ENCODE data around the gene RNF220.
"Not testable (repeated sequence)": the region's sequence is repeated elsewhere in the genome, so short reads cannot be mapped to it uniquely, and the experiment has no call there.

Gene RNF220

DNA sequence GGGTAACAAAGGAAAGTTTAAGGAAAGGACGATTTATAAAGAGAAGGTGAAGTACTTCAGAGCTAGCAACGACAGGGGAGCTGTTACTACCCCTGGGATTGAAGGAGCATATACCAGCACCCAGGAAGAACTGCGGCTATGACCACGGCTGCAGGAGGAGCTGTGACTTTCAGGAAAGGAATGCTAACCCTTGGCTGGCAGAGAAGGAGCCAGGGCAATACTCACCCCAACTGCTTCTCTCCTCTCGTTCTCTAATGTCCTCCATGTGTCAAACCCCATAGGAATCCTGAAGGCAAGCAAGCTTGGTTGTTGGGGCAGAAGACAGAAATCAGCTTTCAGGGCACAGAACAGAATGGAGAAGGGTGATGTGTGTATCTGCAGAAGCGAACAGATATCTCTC lies 148.7 kb downstream of the RNF220 start:
- H3K4me1 ChIP-seq (ENCODE audit: control insufficient read depth, insufficient read depth, low read length) = peaks cover 4% of the 10 kb centered on the region
- H3K27ac ChIP-seq (ENCODE audit: low read length) = no peak overlapping the region
- H3K36me3 ChIP-seq (ENCODE audit: control insufficient read depth, insufficient read depth, low read length) = no peaks in the 10 kb centered on the region
- no peak for DNase-seq (ENCODE audit: low read depth, low spot score)
- no peak overlapping the region for H3K4me3 ChIP-seq (ENCODE audit: low read length)
- WGBS (ENCODE audit: insufficient coverage, insufficient read length) = no CpG with 5 or more reads among the region's 6 CpGs
- no peaks in the 10 kb centered on the region for H3K27me3 ChIP-seq (ENCODE audit: control insufficient read depth, insufficient read depth, low read length)
- no peaks in the 10 kb centered on the region for H3K9me3 ChIP-seq (ENCODE audit: control insufficient read depth, insufficient read depth, low read length)

DNA sequence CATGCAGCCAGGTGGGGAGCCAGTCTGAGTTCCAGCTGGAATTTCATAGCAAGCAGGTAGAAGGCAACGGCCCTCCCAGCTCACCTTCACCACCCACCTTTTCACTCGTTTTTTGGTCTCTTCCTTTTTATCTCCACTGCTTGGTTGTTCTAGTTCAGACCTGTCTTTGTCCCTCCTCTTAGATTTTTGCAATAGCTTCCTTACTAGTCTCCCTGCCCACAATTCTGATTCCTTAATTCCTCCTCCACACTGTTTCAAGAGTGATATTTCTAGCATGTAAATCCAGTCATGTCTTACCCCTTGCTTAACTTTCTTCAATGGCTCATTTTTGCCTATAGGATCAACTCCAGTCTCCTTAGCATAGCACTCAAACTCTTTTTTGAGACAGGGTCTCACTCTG lies 149.7 kb downstream of the RNF220 start:
- WGBS (ENCODE audit: insufficient coverage, insufficient read length) = no CpG with 5 or more reads among the region's 2 CpGs
- no peak overlapping the region for H3K4me3 ChIP-seq (ENCODE audit: low read length)
- H3K27me3 ChIP-seq (ENCODE audit: control insufficient read depth, insufficient read depth, low read length) = no peaks in the 10 kb centered on the region
- H3K36me3 ChIP-seq (ENCODE audit: control insufficient read depth, insufficient read depth, low read length) = no peaks in the 10 kb centered on the region
- DNase-seq (ENCODE audit: low read depth, low spot score) = no peak
- no peak overlapping the region for H3K27ac ChIP-seq (ENCODE audit: low read length)
- H3K4me1 ChIP-seq (ENCODE audit: control insufficient read depth, insufficient read depth, low read length) = peaks cover 4% of the 10 kb centered on the region
- H3K9me3 ChIP-seq (ENCODE audit: control insufficient read depth, insufficient read depth, low read length) = no peaks in the 10 kb centered on the region

DNA sequence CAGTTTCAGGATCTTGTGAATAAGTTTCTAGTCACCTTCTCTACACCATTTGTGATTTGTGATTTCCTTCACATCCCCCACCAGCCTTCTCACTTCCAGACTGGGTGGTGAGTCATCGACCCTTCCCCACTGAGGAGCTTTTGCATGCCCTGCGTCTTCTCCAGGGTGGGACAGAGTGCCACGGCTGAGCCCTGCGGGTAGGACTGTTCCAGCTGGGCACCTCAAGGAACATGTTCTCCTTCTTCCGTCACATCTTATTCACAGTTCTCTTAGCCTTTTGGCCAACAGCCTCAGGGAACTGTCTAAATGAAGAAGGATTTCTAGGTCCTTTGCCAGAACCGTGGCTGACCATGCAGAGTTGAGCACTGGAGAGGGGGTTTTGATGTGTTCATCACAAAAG lies 152.7 kb downstream of the RNF220 start:
- Histone ChIP-seq H3K27ac (ENCODE audit: low read length) (no peak overlapping the region), H3K4me1 (ENCODE audit: control insufficient read depth, insufficient read depth, low read length) (peaks cover 4% of the 10 kb centered on the region), H3K4me3 (ENCODE audit: low read length) (no peak overlapping the region), H3K9me3 (ENCODE audit: control insufficient read depth, insufficient read depth, low read length) (no peaks in the 10 kb centered on the region), H3K36me3 (ENCODE audit: control insufficient read depth, insufficient read depth, low read length) (no peaks in the 10 kb centered on the region), H3K27me3 (ENCODE audit: control insufficient read depth, insufficient read depth, low read length) (no peaks in the 10 kb centered on the region)
- no peak for DNase-seq (ENCODE audit: low read depth, low spot score)
- no CpG with 5 or more reads among the region's 6 CpGs for WGBS (ENCODE audit: insufficient coverage, insufficient read length)

DNA sequence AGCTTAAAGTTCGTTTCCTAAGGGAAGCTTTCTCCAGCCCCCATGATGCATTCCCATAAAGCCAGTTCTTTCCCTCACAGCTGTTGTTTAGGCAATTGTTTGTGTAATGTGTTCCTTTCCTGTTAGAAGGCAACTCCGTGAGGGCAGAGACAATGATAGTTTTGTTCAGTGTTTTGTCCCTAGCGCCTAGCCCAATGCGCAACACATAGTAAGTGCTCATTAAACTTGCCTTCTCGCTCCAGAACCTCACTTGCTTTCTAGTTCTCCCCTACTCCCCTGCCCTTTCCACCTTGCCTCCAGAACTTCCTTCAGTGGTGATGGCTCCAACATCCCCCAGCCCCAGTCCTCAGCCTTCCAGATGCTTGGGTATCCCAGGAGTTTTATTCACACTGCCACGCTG lies 153.8 kb downstream of the RNF220 start:
- no CpG with 5 or more reads among the region's 6 CpGs for WGBS (ENCODE audit: insufficient coverage, insufficient read length)
- H3K36me3 ChIP-seq (ENCODE audit: control insufficient read depth, insufficient read depth, low read length) = no peaks in the 10 kb centered on the region
- H3K4me3 ChIP-seq (ENCODE audit: low read length) = no peak overlapping the region
- no peak overlapping the region for H3K27ac ChIP-seq (ENCODE audit: low read length)
- H3K27me3 ChIP-seq (ENCODE audit: control insufficient read depth, insufficient read depth, low read length) = no peaks in the 10 kb centered on the region
- DNase-seq (ENCODE audit: low read depth, low spot score) = no peak
- H3K4me1 ChIP-seq (ENCODE audit: control insufficient read depth, insufficient read depth, low read length) = peaks cover 4% of the 10 kb centered on the region
- H3K9me3 ChIP-seq (ENCODE audit: control insufficient read depth, insufficient read depth, low read length) = no peaks in the 10 kb centered on the region

DNA sequence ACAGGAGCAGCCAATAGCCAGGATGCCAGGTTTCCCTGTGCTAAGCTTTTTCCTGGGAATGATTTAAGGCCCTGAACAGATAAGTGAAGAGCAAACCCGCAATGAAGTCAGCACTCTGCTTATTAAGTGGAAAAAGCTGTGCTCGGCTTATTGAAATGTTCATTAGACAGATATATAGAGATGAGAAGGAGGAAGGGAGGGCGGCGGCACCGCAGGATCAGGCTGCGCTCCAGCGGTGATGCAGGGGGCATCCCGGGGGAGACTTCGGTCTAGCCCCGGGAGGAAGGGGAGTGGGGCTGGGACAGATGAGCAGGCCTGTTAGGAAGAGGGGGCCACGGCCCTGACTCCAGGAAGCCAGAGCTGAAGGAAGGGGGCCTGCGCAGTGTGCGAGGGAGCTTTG lies 154.3 kb downstream of the RNF220 start:
- H3K36me3 ChIP-seq (ENCODE audit: control insufficient read depth, insufficient read depth, low read length) = no peaks in the 10 kb centered on the region
- DNase-seq (ENCODE audit: low read depth, low spot score) = no peak
- no peak overlapping the region for H3K27ac ChIP-seq (ENCODE audit: low read length)
- peaks cover 2% of the 10 kb centered on the region for H3K4me1 ChIP-seq (ENCODE audit: control insufficient read depth, insufficient read depth, low read length)
- H3K27me3 ChIP-seq (ENCODE audit: control insufficient read depth, insufficient read depth, low read length) = no peaks in the 10 kb centered on the region
- H3K4me3 ChIP-seq (ENCODE audit: low read length) = no peak overlapping the region
- WGBS (ENCODE audit: insufficient coverage, insufficient read length) = no CpG with 5 or more reads among the region's 13 CpGs
- H3K9me3 ChIP-seq (ENCODE audit: control insufficient read depth, insufficient read depth, low read length) = no peaks in the 10 kb centered on the region

DNA sequence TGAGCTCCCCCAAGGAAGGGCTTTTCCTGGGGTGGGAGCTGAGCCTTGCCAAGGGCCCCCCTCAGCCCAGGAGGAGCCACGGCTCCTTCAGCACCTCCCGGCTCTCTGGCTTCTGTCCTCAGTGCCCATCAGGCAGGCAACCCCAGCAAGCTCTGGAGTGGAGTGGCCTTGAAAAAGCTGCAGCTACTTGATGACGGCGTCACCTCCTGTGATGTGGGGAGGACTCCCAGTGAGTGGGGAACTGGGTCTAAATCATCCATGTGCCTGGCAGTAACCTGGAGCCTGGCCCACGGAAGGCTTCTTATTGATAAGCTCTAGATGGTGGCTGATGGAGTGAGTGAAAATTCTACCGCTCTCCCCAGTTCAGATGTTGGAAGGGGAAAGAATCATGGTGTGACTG lies 154.9 kb downstream of the RNF220 start:
- Histone ChIP-seq H3K4me1 (ENCODE audit: control insufficient read depth, insufficient read depth, low read length) (peaks cover 2% of the 10 kb centered on the region), H3K9me3 (ENCODE audit: control insufficient read depth, insufficient read depth, low read length) (no peaks in the 10 kb centered on the region), H3K27me3 (ENCODE audit: control insufficient read depth, insufficient read depth, low read length) (no peaks in the 10 kb centered on the region), H3K36me3 (ENCODE audit: control insufficient read depth, insufficient read depth, low read length) (no peaks in the 10 kb centered on the region), H3K27ac (ENCODE audit: low read length) (no peak overlapping the region), H3K4me3 (ENCODE audit: low read length) (no peak overlapping the region)
- no peak for DNase-seq (ENCODE audit: low read depth, low spot score)
- no CpG with 5 or more reads among the region's 6 CpGs for WGBS (ENCODE audit: insufficient coverage, insufficient read length)

DNA sequence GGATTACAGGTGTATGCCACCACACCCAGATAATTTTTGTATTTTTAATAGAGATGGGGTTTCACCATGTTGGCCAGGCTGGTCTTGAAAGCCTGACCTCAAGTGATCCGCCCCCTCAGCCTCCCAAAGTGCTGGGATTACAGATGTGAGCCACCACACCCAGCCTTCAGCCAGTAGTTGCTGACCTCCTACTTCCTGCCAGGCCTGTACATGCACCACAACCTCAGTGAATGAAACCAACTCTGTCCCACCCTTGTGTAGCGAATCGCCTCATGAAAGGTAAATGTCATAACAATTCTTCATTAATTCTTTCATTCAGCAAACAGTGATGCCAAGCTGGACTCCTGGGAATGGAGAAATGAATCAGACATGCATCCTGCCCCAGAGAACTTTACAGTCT lies 155.6 kb downstream of the RNF220 start:
- H3K36me3 ChIP-seq (ENCODE audit: control insufficient read depth, insufficient read depth, low read length); H3K27me3 ChIP-seq (ENCODE audit: control insufficient read depth, insufficient read depth, low read length); H3K4me1 ChIP-seq (ENCODE audit: control insufficient read depth, insufficient read depth, low read length); H3K4me3 ChIP-seq (ENCODE audit: low read length); H3K27ac ChIP-seq (ENCODE audit: low read length); DNase-seq (ENCODE audit: low read depth, low spot score); H3K9me3 ChIP-seq (ENCODE audit: control insufficient read depth, insufficient read depth, low read length): not testable (repeated sequence)
- WGBS (ENCODE audit: insufficient coverage, insufficient read length) = no CpG with 5 or more reads among the region's 3 CpGs

DNA sequence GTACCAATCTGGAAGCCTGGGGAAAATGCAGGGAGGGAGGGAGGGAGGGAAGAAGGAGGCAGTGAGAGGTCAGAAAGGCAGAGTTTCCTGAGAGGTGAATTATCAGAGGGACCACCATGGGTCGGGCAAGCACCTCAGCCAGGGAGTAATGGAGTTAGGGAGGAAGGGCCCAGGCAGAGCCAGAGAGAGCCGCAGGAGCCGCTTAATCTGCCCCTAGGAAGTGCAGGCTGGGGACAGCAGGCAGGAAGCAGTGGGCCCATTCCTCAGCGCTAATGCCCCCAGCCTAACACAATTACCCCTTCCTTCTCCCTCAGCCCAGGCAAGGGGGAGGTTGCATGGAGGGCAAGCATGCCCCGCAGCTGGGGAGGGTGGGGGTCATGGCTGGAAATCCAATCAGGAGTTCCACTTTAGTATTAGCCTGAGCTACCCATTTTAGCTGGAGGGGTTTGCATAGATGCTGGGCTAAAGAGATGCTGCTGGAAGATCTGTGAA lies 160.2 kb downstream of the RNF220 start:
- no peaks in the 10 kb centered on the region for H3K4me1 ChIP-seq (ENCODE audit: control insufficient read depth, insufficient read depth, low read length)
- H3K4me3 ChIP-seq (ENCODE audit: low read length) = no peak overlapping the region
- no peak overlapping the region for H3K27ac ChIP-seq (ENCODE audit: low read length)
- no peaks in the 10 kb centered on the region for H3K27me3 ChIP-seq (ENCODE audit: control insufficient read depth, insufficient read depth, low read length)
- no peaks in the 10 kb centered on the region for H3K9me3 ChIP-seq (ENCODE audit: control insufficient read depth, insufficient read depth, low read length)
- WGBS (ENCODE audit: insufficient coverage, insufficient read length) = no CpG with 5 or more reads among the region's 5 CpGs
- H3K36me3 ChIP-seq (ENCODE audit: control insufficient read depth, insufficient read depth, low read length) = no peaks in the 10 kb centered on the region
- no peak for DNase-seq (ENCODE audit: low read depth, low spot score)

DNA sequence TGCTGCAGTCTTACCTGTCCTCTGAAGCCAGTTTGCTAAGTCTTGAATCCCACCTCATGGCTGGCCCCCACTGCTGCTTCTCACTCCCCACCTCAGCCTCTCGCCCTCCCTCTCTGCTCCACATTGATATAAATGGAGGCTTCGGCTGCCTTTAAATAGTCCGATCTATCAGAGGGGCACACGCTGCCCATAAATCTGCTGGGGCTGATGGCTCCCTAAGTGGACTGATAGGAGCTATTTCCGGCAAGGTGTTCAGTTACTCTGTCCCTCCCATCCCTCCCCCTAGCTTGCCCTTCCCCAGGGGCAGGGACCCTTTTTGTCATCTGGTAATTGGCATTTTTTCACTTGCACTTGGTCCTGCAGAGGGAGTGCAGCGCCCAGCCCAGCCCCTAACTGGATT lies 160.8 kb downstream of the RNF220 start:
- no peaks in the 10 kb centered on the region for H3K9me3 ChIP-seq (ENCODE audit: control insufficient read depth, insufficient read depth, low read length)
- no peaks in the 10 kb centered on the region for H3K4me1 ChIP-seq (ENCODE audit: control insufficient read depth, insufficient read depth, low read length)
- DNase-seq (ENCODE audit: low read depth, low spot score) = no peak
- WGBS (ENCODE audit: insufficient coverage, insufficient read length) = no CpG with 5 or more reads among the region's 6 CpGs
- no peaks in the 10 kb centered on the region for H3K27me3 ChIP-seq (ENCODE audit: control insufficient read depth, insufficient read depth, low read length)
- H3K27ac ChIP-seq (ENCODE audit: low read length) = no peak overlapping the region
- H3K36me3 ChIP-seq (ENCODE audit: control insufficient read depth, insufficient read depth, low read length) = no peaks in the 10 kb centered on the region
- H3K4me3 ChIP-seq (ENCODE audit: low read length) = no peak overlapping the region

DNA sequence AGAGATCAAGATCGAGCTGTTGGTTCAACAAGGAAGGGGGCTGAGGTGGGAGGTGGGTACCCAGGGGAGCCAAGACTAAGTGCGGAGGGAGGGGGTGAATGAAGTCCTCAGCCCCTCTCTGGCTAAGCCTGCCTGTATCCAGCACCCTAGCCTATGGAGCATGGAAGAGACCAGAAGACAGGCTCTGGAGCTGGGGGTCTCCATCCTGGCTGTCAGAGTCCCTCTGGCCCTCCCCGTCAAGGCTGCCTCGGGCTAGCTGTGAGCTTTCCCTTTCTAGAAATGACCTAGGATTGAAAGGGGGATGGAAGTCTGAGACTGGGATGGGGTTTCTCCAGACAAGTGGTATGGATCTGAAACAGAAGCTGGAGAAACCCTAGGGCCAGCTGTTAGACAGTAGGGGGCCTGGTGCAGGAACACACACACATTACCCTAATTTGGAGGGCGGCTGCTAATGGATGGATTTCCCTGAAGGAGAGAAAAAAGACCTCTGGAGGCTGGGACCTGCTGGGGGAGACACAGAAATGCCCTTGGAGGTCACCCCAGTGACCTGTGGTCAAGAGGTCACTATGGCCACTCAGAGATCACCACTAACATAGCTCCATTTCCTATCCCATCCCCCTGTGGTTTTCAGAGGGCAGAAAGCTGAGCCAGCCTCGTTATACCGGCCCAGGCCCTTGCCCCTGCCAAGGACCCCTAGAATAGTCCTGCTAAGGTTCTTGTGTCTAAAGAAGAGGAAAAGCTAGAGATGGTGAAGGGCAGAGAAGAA lies 161.4 kb downstream of the RNF220 start:
- H3K27me3 ChIP-seq (ENCODE audit: control insufficient read depth, insufficient read depth, low read length) = no peaks in the 10 kb centered on the region
- H3K4me3 ChIP-seq (ENCODE audit: low read length) = no peak overlapping the region
- WGBS (ENCODE audit: insufficient coverage, insufficient read length) = no CpG with 5 or more reads among the region's 7 CpGs
- H3K9me3 ChIP-seq (ENCODE audit: control insufficient read depth, insufficient read depth, low read length) = no peaks in the 10 kb centered on the region
- no peak for DNase-seq (ENCODE audit: low read depth, low spot score)
- H3K36me3 ChIP-seq (ENCODE audit: control insufficient read depth, insufficient read depth, low read length) = no peaks in the 10 kb centered on the region
- H3K4me1 ChIP-seq (ENCODE audit: control insufficient read depth, insufficient read depth, low read length) = no peaks in the 10 kb centered on the region
- no peak overlapping the region for H3K27ac ChIP-seq (ENCODE audit: low read length)
